SU-DHL-6 (cell line): Measurements from ENCODE around the gene FYCO1.

ENCODE experiments used
- H2AFZ ChIP-seq: fragments of 200-600 bp; sonication (generic); 2 replicates; pipeline ENCODE4 v1.6.1; 2014; ENCODE audit warnings: low read depth, mild to moderate bottlenecking, moderate library complexity, mixed read lengths, antibody characterized with exemption, low read length; ENCODE audit not compliant: severe bottlenecking
- H3F3A ChIP-seq: fragments of 200-600 bp; shearing (Covaris generic); 2 replicates; pipeline ENCODE4 v1.6.0; 2016; ENCODE audit warnings: antibody characterized with exemption, mild to moderate bottlenecking; ENCODE audit not compliant: insufficient read depth
- H3K27ac ChIP-seq: fragments of 200-600 bp; sonication (generic); 2 replicates; pipeline ENCODE4 v1.5.1; 2016; ENCODE audit warnings: low read depth, mild to moderate bottlenecking, low read length, moderate library complexity, mixed read lengths
- H3K27me3 ChIP-seq: fragments of 200-600 bp; sonication (generic), shearing (Covaris generic); 2 replicates; pipeline ENCODE4 v1.6.0; 2014; ENCODE audit warnings: mild to moderate bottlenecking, low read length
- H3K36me3 ChIP-seq: fragments of 200-600 bp; sonication (generic); 2 replicates; pipeline ENCODE4 v1.6.1; 2014; ENCODE audit warnings: mild to moderate bottlenecking, low read length, mixed read lengths
- H3K4me2 ChIP-seq: fragments of 300-600, 200-600 bp; shearing (Covaris generic), sonication (generic); 2 replicates; pipeline ENCODE4 v1.6.0; 2014; ENCODE audit warnings: low read length, low read depth, mild to moderate bottlenecking; ENCODE audit not compliant: poor library complexity, severe bottlenecking
- H3K4me3 ChIP-seq: fragments of 200-600 bp; sonication (generic); 2 replicates; pipeline ENCODE4 v1.5.1; 2014; ENCODE audit warnings: antibody characterized with exemption, low read length, mild to moderate bottlenecking, mixed read lengths; ENCODE audit not compliant: insufficient read depth, poor library complexity, severe bottlenecking
- H3K79me2 ChIP-seq: fragments of 200-600 bp; sonication (generic); 2 replicates; pipeline ENCODE4 v1.6.1; 2014; ENCODE audit warnings: mild to moderate bottlenecking, low read length, moderate library complexity; ENCODE audit not compliant: insufficient read depth
- H3K9ac ChIP-seq: fragments of 200-600 bp; sonication (generic); 2 replicates; pipeline ENCODE4 v1.7.0; 2014; ENCODE audit warnings: mild to moderate bottlenecking, low read length
- H3K9me2 ChIP-seq: fragments of 200-600 bp; sonication (generic); replicated peaks from 2 replicates; pipeline ENCODE4 v1.6.1; 2014; ENCODE audit warnings: low read length; ENCODE audit not compliant: insufficient read depth
- H3K9me3 ChIP-seq: fragments of 200-600 bp; sonication (generic); 2 replicates; pipeline ENCODE4 v1.6.1; 2014; ENCODE audit warnings: low read length, mixed read lengths; ENCODE audit not compliant: insufficient read depth
- H4K20me1 ChIP-seq: fragments of 200-600 bp; sonication (generic); 2 replicates; pipeline ENCODE4 v1.6.1; 2014; ENCODE audit warnings: low read depth, mild to moderate bottlenecking, antibody characterized with exemption, low read length, moderate library complexity, mixed read lengths
- EZH2phosphoT487 ChIP-seq: fragments of 200-600 bp; sonication (generic), shearing (Covaris generic); conservative IDR thresholded peaks from 2 replicates; pipeline ENCODE4 v1.6.1; 2018; ENCODE audit warnings: mild to moderate bottlenecking, antibody characterized with exemption, low read length, moderate library complexity, mixed read lengths
- TF ChIP-seq, protein P1 (sequence below): fragments of 200-600 bp; sonication (generic); IDR thresholded peaks from one replicate; pipeline ENCODE4 v1.5.1; 2017; ENCODE audit warnings: antibody characterized with exemption, mild to moderate bottlenecking, low read length, moderate library complexity; ENCODE audit not compliant: insufficient read depth, poor library complexity, severe bottlenecking

Gene FYCO1

DNA sequence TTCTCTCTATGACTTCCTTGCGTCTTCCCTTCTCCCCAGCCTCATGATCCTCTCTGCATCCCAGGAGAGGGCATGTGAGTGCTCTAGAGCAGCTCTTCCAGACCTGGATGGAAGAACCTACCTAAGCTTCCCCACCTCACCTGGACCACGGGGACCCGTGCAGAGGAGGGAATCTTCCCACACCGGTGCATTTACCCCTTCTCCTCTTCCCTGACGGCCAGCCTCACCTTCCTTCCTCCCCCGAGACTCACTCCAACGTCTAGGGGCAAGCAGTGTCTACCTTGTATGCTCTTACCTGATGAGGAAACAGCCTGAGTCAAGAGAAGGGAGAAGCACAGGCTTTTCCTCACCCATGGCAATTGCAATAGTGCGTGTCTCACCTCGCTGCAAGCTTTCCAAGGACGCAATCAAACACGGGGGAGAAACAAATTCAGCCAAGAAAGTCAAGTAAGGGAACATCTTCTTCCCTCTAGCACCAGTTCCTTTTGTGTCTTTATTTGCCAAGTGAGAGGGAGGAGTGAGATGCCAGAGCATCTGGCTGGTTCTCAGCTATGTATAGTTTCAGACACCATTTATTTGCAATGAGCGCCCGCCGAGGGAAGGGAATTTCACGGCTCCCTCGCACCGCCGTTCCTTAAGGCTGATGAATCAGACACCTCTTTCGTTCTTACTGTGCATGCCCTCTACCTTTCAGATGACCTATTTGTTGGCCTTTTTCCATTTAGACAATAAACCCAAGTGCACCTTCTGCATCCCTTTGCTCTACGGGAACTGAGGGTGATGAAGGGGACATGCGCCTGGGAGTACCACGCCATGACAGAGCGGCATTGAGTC lies 111.0 kb downstream of the FYCO1 start:
- TF ChIP-seq, protein P1, sequence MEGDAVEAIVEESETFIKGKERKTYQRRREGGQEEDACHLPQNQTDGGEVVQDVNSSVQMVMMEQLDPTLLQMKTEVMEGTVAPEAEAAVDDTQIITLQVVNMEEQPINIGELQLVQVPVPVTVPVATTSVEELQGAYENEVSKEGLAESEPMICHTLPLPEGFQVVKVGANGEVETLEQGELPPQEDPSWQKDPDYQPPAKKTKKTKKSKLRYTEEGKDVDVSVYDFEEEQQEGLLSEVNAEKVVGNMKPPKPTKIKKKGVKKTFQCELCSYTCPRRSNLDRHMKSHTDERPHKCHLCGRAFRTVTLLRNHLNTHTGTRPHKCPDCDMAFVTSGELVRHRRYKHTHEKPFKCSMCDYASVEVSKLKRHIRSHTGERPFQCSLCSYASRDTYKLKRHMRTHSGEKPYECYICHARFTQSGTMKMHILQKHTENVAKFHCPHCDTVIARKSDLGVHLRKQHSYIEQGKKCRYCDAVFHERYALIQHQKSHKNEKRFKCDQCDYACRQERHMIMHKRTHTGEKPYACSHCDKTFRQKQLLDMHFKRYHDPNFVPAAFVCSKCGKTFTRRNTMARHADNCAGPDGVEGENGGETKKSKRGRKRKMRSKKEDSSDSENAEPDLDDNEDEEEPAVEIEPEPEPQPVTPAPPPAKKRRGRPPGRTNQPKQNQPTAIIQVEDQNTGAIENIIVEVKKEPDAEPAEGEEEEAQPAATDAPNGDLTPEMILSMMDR: no peak
- no peak for TF ChIP-seq EZH2phosphoT487
- H3K4me2 ChIP-seq: no peak overlapping the region

DNA sequence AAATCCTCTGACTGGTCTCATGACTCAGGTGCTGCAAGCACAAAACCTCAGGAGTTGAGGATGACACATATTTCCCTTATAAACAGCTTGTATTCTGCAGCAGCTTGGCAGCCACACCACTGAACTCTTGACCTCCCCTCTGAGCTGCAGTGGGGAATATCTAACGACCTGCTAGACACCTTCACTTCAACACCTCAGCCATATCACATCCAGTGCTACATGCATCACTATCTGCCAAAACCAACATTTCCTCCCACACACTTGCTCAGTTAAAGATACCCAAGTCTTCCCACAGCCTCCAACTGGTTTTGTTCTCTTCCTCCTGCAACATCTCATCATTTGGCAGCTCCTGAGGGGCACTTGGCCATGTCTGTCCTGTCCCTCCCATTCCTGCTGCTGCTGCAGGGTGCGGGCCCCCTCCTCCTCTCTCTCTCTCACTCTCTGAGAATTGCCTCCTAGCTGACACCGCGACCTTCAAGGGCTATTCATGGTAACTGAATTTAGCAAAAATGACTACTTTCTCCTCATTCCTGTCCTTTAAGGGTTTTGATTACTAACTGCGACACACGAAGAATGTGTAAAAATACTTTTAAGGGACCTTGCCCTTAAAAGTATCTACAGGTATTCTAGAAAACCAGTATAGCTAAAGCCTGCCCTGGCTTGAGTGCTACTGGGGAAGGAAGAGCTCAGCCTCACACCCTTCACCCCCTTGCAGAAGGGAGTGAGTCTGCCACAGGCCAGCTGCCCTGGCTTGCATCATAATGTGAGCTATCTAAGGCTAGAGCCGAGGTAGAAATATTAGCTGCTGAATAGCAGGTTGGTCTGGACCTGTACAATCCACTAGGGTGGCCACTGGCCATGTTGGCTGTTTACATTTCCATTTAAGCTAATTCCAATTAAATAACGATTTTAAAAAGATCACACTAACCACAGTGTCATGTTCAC lies 114.3 kb downstream of the FYCO1 start:
- Histone ChIP-seq H3K27ac (no peak overlapping the region), H3K27me3 (no peaks in the 10 kb centered on the region), H3K9me3 (no peaks in the 10 kb centered on the region), H4K20me1 (no peaks in the 10 kb centered on the region), H3K79me2 (no peaks in the 10 kb centered on the region), H3K4me2 (no peak overlapping the region), H2AFZ (no peak overlapping the region), H3K36me3 (no peaks in the 10 kb centered on the region), H3K9me2 (no peaks in the 10 kb centered on the region), H3K4me3 (no peak overlapping the region), H3K9ac (no peak overlapping the region), H3F3A (no peaks in the 10 kb centered on the region)
- TF ChIP-seq EZH2phosphoT487: no peak
- TF ChIP-seq, protein P1: no peak

More for the DNA sequence above, 111.0 kb downstream of the FYCO1 start:
- Histone ChIP-seq H3K27ac (no peak overlapping the region), H4K20me1 (no peaks in the 10 kb centered on the region), H2AFZ (no peak overlapping the region), H3K9me3 (no peaks in the 10 kb centered on the region), H3K4me3 (no peak overlapping the region), H3K9me2 (no peaks in the 10 kb centered on the region), H3K9ac (no peak overlapping the region), H3K36me3 (no peaks in the 10 kb centered on the region), H3K27me3 (no peaks in the 10 kb centered on the region), H3F3A (no peaks in the 10 kb centered on the region), H3K79me2 (no peaks in the 10 kb centered on the region)

DNA sequence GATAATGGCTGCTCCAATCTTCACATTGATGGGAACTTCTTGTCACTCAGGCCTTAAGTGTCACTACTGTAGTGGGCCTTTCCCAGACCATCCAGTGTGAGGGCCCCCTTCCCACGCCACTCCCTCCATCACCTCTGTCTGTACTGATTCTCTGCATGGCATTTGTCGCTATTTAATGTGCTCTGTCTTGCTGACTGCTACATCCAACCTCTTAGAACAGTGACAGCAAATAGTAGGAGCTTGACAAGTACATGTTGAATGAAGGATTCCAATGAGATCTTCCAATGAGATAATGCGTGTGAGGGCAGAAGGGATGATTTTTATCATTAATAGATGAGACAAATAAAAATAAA lies 114.9 kb downstream of the FYCO1 start:
- no peak overlapping the region for H3K9ac ChIP-seq
- H3K9me2 ChIP-seq: no peaks in the 10 kb centered on the region
- H3K27ac ChIP-seq: no peak overlapping the region
- H3K79me2 ChIP-seq: no peaks in the 10 kb centered on the region
- H3K36me3 ChIP-seq: no peaks in the 10 kb centered on the region
- H3K9me3 ChIP-seq: no peaks in the 10 kb centered on the region
- no peak for TF ChIP-seq EZH2phosphoT487
- TF ChIP-seq, protein P1: no peak
- H3K27me3 ChIP-seq: no peaks in the 10 kb centered on the region
- H4K20me1 ChIP-seq: no peaks in the 10 kb centered on the region
- no peak overlapping the region for H3K4me3 ChIP-seq
- H3F3A ChIP-seq: no peaks in the 10 kb centered on the region
- H3K4me2 ChIP-seq: no peak overlapping the region
- no peak overlapping the region for H2AFZ ChIP-seq
